HG03103 (cell line): ENCODE data around the gene FBRSL1.

Experiments used
- ATAC-seq: cut with Tn5 transposase; IDR thresholded peaks from one replicate; pipeline ENCODE4 v1.9.1; 2021; ENCODE audit warnings: low read depth; ENCODE audit not compliant: unreplicated experiment

The FBRSL1 gene

GRCh38 chr12:132554845-132555630 lies 65.1 kb downstream of the FBRSL1 start:
- ATAC-seq = no peak

- ATAC-seq = no peak
These were observed 65.7 kb downstream of the FBRSL1 start for GRCh38 chr12:132555686-132556085.

- no peak for ATAC-seq
These were observed 66.3 kb downstream of the FBRSL1 start for GRCh38 chr12:132556216-132556615.

GRCh38 chr12:132556801-132557200 lies 66.8 kb downstream of the FBRSL1 start:
- no peak for ATAC-seq

- no peak for ATAC-seq
These were observed 67.5 kb downstream of the FBRSL1 start for GRCh38 chr12:132557291-132558015.

- no peak for ATAC-seq
These were observed 68.3 kb downstream of the FBRSL1 start for GRCh38 chr12:132558042-132558856.

GRCh38 chr12:132558861-132559623 lies 69.1 kb downstream of the FBRSL1 start:
- ATAC-seq = no peak

- ATAC-seq = no peak
These were observed 69.9 kb downstream of the FBRSL1 start for GRCh38 chr12:132559652-132560363.

- ATAC-seq = no peak
These were observed 70.3 kb downstream of the FBRSL1 start for GRCh38 chr12:132560364-132560613.

GRCh38 chr12:132560614-132561426 lies 70.9 kb downstream of the FBRSL1 start:
- no peak for ATAC-seq
